ENCODE data around the gene GZMA.
"Not testable (repeated sequence)": the region's sequence is repeated elsewhere in the genome, so short reads cannot be mapped to it uniquely, and the experiment has no call there.

GZMA gene

DNA sequence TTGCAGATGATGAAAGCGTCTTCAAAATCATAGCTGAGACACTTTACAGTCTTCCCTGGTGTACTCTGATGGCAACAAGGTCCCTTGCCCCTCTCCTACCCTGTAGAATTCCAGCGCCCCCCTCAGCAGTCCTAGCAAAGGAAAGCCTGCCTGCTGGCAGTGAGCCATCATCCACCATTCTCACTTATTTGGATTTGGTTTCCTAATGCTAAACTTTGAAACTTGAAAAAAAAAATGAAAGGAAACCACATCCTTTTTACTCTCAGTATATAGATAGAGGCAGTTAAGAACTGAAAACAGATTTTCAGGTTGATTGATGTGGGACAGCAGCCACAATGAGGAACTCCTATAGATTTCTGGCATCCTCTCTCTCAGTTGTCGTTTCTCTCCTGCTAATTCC lies at the start of gene GZMA:
Gene GZMA (plus strand): TSS at position 299 of the 400 bp plus-strand sequence. CDS start 37 bp downstream, at position 336.
- H3K36me3 Mint-ChIP-seq = no peaks in the 10 kb centered on the region
- no peak for DNase-seq
- H3K27ac Mint-ChIP-seq = no peak within 1 kb of the TSS
- peak in 1 of 2 donors; percentile 58 for ATAC-seq (replicated peaks)
- no peak within 1 kb of the TSS for H3K4me3 Mint-ChIP-seq
- H3K9me3 Mint-ChIP-seq = peaks cover 0 to 8% of the 10 kb centered on the region in 2 donors
- H3K27me3 Mint-ChIP-seq = peaks cover 0 to 12% of the 10 kb centered on the region in 2 donors
- peaks cover 4 to 10% of the 10 kb centered on the region in 2 donors for H3K4me1 Mint-ChIP-seq

DNA sequence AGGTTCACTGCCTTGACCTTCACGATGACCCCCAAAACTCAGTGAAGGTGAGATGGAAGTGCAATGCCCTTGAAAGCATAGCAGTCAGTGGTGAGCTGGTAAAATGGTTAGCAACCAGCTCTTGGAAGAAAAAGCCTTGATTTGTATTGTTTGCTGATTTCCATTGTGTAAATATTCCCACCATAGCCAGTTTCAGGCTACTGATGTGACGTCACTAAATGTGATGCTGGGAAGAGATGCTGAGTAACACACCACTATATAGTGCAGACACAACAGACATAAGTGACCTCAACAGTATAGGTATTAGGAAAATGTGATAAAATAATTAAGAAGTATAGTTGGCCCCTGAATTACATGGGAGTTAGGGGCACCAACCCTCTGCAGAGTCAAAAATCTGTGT lies 47.3 kb upstream of the GZMA start:
- peaks cover 0 to 4% of the 10 kb centered on the region in 2 donors for H3K36me3 Mint-ChIP-seq
- H3K9me3 Mint-ChIP-seq = peaks cover 11 to 14% of the 10 kb centered on the region in 2 donors
- H3K4me3 Mint-ChIP-seq = no peak overlapping the region
- no peaks in the 10 kb centered on the region for H3K27me3 Mint-ChIP-seq
- DNase-seq (no peak), ATAC-seq (replicated peaks) (no peak)
- H3K4me1 Mint-ChIP-seq = no peaks in the 10 kb centered on the region
- no peak overlapping the region for H3K27ac Mint-ChIP-seq

DNA sequence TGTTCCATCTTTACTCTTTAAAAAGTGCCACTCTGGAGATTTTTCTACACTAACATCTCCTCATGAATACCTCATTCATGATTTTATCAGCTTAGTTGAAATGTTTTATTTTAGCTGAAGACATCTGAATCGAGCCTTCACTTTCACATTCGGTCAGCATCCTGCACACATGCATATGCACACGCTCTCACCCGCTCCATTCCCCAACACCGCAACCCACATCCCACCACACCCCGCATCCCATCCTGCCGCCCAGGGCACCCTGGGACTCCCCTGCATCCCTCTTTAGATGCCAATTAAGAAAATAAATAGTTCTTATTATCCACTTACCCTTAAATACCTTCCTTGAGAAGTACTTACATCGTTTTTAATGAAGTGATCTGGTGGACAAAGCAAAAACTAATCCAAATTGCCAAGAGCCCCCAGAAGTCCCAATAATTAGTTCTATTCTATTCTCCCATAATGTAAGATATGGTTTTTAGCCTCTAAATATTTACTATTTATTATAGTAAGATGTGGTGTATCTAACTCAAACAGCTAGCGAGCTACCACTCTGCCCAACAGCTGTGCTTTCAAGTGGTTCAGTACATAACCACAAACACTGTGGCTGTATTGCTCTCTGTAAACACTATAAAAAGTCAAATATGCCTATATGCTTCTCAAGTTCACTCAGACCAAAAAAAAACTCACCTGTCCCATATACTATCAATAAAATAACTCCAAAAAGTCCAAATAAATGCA lies 40.2 kb upstream of the GZMA start:
- H3K4me3 Mint-ChIP-seq = no peak overlapping the region
- no peaks in the 10 kb centered on the region for H3K9me3 Mint-ChIP-seq
- H3K36me3 Mint-ChIP-seq = no peaks in the 10 kb centered on the region
- no peak for ATAC-seq (replicated peaks)
- no peak for DNase-seq
- H3K27ac Mint-ChIP-seq = no peak overlapping the region
- peaks cover 0 to 6% of the 10 kb centered on the region in 2 donors for H3K27me3 Mint-ChIP-seq
- no peaks in the 10 kb centered on the region for H3K4me1 Mint-ChIP-seq

DNA sequence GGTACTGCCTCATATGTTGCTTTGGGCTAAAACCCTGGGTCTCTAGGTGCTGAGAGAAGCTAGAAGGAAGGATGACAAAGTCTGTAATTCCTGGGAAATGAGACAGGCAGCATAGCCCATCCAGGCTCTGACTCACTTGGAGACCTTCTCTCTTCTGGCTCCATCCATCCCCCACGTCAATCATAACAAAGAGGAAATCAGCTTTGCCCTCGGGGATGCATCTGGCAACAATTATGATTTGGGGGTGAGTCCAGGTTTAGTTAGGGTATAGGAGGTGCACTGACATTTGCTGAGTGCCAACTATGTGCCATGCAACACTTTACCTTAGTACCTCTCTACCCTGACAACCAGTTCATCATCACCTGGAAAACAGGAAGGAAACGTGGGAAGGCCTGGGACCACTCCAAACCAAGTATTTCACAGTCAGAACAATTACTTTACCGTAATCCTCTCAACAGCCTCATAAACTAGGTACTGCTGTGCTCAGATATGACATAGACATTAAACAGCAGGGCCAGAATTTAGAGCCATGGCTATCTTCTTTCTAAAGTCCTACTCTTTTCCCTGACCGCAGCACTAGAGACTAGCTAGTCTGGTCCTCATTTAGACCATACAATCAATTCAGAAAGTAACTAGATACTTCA lies 39.1 kb upstream of the GZMA start:
- no peak overlapping the region for H3K27ac Mint-ChIP-seq
- no peaks in the 10 kb centered on the region for H3K36me3 Mint-ChIP-seq
- H3K4me1 Mint-ChIP-seq = no peaks in the 10 kb centered on the region
- no peak for ATAC-seq (replicated peaks)
- H3K27me3 Mint-ChIP-seq = peaks cover 0 to 6% of the 10 kb centered on the region in 2 donors
- no peaks in the 10 kb centered on the region for H3K9me3 Mint-ChIP-seq
- DNase-seq = no peak
- no peak overlapping the region for H3K4me3 Mint-ChIP-seq

DNA sequence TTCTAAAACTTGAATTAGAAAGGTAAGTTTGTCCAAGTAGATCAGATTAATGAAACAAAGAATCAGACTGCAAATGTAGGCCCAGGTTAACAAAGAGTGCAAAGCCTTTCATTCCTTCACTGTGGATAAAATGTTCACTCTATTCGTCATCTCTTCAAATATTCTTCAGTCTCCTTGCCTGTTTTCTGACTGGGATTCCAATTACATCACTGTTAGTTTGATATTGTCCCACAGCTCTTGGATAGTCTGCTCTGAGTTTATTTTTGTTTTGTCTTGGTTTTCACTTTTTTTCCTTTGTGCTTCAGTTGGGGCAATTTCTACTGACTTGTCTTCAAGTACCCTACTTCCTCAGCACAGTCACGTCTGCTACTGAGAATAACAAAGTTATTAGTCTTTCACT lies 38.5 kb upstream of the GZMA start:
- Mint-ChIP-seq H3K4me3 (no peak overlapping the region), H3K27me3 (peaks cover 0 to 6% of the 10 kb centered on the region in 2 donors), H3K9me3 (no peaks in the 10 kb centered on the region), H3K36me3 (no peaks in the 10 kb centered on the region), H3K27ac (no peak overlapping the region), H3K4me1 (no peaks in the 10 kb centered on the region)
- DNase-seq = no peak
- ATAC-seq (replicated peaks) = no peak

DNA sequence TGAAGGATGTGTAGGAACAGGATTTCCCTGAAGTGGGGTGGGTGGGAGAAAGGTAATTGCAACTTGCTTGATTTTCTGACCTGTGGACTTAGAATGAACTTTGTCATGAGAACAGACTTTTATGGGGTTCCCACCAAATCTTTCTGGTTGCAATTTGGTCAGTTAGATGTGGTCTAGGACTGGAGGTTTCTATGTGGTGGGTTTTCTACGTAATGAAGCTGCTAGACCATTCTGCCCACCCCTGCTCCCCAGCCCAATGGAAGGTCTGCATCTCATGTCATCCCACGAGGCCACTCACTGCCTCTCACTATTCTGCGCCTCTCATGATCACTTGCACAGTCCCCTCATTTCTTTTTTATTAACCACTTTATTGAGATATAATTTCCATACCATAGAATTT lies 37.9 kb upstream of the GZMA start:
- H3K9me3 Mint-ChIP-seq = no peaks in the 10 kb centered on the region
- H3K4me3 Mint-ChIP-seq = no peak overlapping the region
- ATAC-seq (replicated peaks) = no peak
- H3K36me3 Mint-ChIP-seq = no peaks in the 10 kb centered on the region
- DNase-seq = no peak
- H3K27ac Mint-ChIP-seq = no peak overlapping the region
- H3K27me3 Mint-ChIP-seq = peaks cover 0 to 6% of the 10 kb centered on the region in 2 donors
- H3K4me1 Mint-ChIP-seq = no peaks in the 10 kb centered on the region

DNA sequence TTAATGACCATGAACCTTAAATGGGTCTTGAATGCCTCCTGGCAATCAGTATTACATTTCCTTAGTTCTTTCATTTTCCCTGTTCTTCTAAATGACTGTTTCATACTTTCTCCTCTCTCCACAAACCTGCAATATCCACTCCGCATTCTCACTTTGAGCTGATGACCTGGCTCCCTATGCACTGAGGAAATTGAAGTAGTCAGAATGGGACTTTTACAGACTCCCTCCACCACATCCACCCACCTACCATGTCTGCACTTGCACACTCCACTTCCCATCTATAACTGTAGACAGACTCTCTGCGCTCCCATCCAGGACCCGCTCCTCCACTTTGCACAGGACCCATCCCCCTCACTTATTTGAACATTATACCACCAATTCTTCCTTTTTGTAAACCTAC lies 36.2 kb upstream of the GZMA start:
- Mint-ChIP-seq H3K4me3 (no peak overlapping the region), H3K27ac (no peak overlapping the region), H3K4me1 (no peaks in the 10 kb centered on the region), H3K36me3 (no peaks in the 10 kb centered on the region), H3K27me3 (peaks cover 0 to 10% of the 10 kb centered on the region in 2 donors), H3K9me3 (no peaks in the 10 kb centered on the region)
- DNase-seq (no peak), ATAC-seq (replicated peaks) (no peak)

DNA sequence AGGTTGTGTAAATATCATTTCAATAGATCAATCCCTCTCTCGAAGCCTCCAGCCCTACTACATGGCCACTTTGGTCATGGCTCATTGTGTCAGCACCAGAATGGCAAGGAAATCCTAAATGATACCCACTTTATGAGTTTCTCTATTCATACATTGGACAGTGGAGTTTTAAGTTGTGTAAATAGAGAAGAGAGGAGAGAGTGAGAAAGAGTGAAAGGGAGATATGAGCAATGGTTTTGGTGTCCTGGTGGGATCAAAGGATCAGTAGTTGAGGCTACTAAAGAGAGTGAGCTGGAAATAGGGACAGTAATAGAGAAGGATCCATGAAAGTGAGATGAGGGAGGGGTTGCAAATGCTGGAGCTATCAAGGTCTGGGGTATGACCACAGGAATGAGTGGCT lies 31.5 kb upstream of the GZMA start:
- ATAC-seq (replicated peaks) = no peak
- no peaks in the 10 kb centered on the region for H3K36me3 Mint-ChIP-seq
- no peak overlapping the region for H3K27ac Mint-ChIP-seq
- no peak overlapping the region for H3K4me3 Mint-ChIP-seq
- H3K27me3 Mint-ChIP-seq = peaks cover 0 to 10% of the 10 kb centered on the region in 2 donors
- no peaks in the 10 kb centered on the region for H3K9me3 Mint-ChIP-seq
- DNase-seq = no peak
- no peaks in the 10 kb centered on the region for H3K4me1 Mint-ChIP-seq

DNA sequence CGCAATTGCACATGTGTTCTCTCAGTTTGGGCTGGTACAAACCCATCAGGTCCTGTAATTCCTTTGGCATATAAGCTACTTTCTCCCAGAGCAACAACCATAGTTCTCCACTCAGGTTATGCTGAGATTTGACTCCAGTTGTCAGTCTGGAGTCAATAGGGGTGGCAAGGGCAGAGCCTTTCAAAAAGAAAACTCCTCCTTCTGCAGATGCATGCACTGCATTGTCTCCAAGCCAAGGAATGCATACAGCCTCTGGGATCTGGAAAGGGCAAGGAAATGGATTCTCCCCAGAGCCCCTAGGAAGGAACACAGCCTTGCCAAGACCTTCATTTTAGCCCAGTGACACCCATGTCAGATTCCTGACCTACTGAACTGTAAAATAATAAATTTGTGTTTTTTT lies 31.0 kb upstream of the GZMA start:
- Mint-ChIP-seq H3K4me3 (no peak overlapping the region), H3K4me1 (no peaks in the 10 kb centered on the region), H3K27me3 (peaks cover 0 to 9% of the 10 kb centered on the region in 2 donors), H3K36me3 (no peaks in the 10 kb centered on the region), H3K9me3 (no peaks in the 10 kb centered on the region), H3K27ac (no peak overlapping the region)
- no peak for DNase-seq
- no peak for ATAC-seq (replicated peaks)

DNA sequence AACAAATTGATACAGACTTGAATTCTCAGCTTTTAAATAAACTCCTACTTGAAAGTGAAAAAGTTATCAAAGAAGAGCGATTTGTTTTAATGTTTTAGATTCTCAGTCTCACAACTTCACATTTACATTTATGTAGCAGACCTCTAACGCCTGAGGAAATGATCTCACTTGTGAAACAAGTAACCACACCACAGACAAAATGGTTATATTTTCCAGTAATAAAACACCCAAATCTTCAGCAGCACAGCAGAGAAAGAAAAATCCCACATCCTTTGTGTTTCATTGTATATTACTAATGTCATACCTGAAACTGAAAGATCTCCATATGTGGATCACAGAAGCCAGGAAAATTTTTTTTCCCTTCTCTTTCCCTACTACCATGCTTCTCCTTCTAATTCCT lies 29.8 kb upstream of the GZMA start:
- H3K27ac Mint-ChIP-seq = no peak overlapping the region
- no peaks in the 10 kb centered on the region for H3K9me3 Mint-ChIP-seq
- H3K4me3 Mint-ChIP-seq = no peak overlapping the region
- peaks cover 0 to 4% of the 10 kb centered on the region in 2 donors for H3K27me3 Mint-ChIP-seq
- no peaks in the 10 kb centered on the region for H3K36me3 Mint-ChIP-seq
- DNase-seq (no peak), ATAC-seq (replicated peaks) (no peak)
- no peaks in the 10 kb centered on the region for H3K4me1 Mint-ChIP-seq

DNA sequence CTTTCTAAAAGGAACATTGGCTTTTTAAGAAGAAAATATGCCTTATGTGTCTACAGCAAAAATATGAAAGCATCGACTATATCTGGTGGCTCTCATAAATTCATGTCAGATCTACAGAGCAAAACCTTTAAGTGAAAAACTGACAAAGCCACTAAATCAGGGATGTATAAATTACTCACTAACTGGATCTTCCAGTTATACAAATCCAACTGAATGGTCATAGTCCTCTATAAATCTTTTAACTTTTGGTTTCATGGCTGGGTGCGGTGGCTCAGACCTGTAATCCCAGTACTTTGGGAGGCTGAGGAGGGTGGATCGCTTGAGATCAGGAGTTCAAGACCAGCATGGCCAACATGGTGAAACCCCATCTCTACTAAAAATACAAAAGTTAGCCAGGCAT lies 29.2 kb upstream of the GZMA start:
- H3K27ac Mint-ChIP-seq = no peak overlapping the region
- ATAC-seq (replicated peaks) (no peak), DNase-seq (no peak)
- H3K4me3 Mint-ChIP-seq = no peak overlapping the region
- H3K4me1 Mint-ChIP-seq = no peaks in the 10 kb centered on the region
- no peaks in the 10 kb centered on the region for H3K9me3 Mint-ChIP-seq
- H3K36me3 Mint-ChIP-seq = no peaks in the 10 kb centered on the region
- H3K27me3 Mint-ChIP-seq = peaks cover 0 to 4% of the 10 kb centered on the region in 2 donors

DNA sequence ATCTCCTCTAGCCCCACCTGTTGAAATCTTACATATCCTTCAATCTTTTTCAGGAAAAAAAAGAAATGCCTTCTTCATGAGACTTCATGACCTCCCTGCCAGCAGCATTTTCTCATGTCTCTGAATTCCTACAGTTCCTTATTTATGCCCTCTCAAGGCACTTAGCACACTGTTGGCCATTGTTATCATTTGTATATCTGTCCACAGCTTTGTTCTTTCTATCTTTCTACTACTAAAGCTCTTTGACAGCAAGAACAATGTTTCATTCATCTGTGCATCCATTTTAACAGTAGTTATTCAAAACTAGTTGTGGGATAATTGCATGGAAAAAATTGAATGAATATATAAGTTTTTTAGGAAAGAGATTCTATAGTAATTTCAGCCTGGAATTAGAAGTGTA lies 20.9 kb upstream of the GZMA start:
- DNase-seq (no peak), ATAC-seq (replicated peaks) (no peak)
- Mint-ChIP-seq H3K27ac (no peak overlapping the region), H3K36me3 (peaks cover 3 to 7% of the 10 kb centered on the region in 2 donors), H3K27me3 (no peaks in the 10 kb centered on the region), H3K9me3 (peaks cover 15 to 17% of the 10 kb centered on the region in 2 donors), H3K4me3 (no peak overlapping the region), H3K4me1 (no peaks in the 10 kb centered on the region)

DNA sequence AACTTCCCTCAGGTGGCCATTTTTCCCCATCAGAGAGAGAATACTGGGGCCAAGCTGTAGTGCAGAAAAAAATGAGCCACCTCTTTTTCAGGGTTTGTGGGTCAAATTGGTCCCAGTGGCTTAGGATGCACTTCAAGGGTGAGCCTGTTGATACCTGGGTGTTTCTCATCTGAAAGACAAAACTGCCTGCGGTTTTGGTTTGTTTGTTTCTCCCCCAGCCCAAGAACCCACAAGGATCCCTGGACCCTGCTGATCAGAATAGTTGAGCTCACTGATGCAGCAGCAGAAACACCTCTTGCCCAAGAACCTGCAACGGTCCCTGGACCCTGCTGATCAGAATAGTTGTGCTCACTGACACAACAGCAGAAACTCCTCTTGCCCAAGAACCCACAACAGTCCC lies 13.1 kb upstream of the GZMA start:
- not testable (repeated sequence) for H3K27ac Mint-ChIP-seq; H3K9me3 Mint-ChIP-seq; H3K4me3 Mint-ChIP-seq; H3K36me3 Mint-ChIP-seq; H3K27me3 Mint-ChIP-seq; H3K4me1 Mint-ChIP-seq; DNase-seq; ATAC-seq (replicated peaks)

DNA sequence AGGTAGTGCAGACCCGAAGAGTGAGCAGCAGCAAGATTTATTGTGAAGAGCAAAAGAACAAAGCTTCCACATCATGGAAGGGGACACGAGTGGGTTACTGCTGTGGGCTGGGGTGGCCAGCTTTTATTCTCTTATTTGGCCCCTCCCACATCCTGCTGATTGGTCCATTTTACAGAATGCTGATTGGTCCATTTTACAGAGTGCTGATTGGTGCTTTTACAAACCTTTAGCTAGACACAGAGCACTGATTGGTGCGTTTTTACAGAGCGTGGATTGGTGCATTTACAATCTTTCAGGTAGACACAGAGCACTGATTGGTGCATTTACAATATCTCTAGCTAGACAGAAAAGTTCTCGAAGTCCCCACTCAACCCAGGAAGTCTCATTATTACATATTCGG lies 11.4 kb upstream of the GZMA start:
- H3K4me3 Mint-ChIP-seq; H3K36me3 Mint-ChIP-seq; H3K27ac Mint-ChIP-seq; H3K4me1 Mint-ChIP-seq; ATAC-seq (replicated peaks); H3K9me3 Mint-ChIP-seq; DNase-seq; H3K27me3 Mint-ChIP-seq: not testable (repeated sequence)

DNA sequence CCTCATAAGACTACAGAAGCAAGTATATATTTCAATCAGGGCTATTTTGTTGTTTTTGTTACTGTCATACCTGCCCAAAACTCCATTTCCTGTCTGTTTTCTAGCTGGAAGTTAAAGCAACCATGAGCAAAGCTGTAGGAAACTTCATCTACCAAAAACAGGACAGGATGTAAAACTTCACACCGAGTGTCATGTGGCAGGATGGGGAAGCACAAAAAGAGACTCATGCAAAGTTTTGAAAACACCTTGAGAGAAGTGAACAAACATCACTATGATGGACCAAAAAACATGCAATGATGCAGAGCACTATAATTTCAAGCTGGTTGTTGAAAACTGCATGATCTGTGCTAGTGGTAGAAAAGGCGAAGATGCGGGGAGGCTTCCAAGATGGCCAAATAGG lies 6.3 kb upstream of the GZMA start:
- Mint-ChIP-seq H3K4me1 (peaks cover 0 to 4% of the 10 kb centered on the region in 2 donors), H3K27ac (no peak overlapping the region), H3K27me3 (no peaks in the 10 kb centered on the region), H3K9me3 (peaks cover 0 to 8% of the 10 kb centered on the region in 2 donors), H3K4me3 (no peak overlapping the region), H3K36me3 (no peaks in the 10 kb centered on the region)
- DNase-seq (no peak), ATAC-seq (replicated peaks) (no peak)

Data from stimulated activated naive B cell treated with anti-CD40 and anti-IgM and Interleukin-4, amounts not matched to agents 10 μg/mL and 1 μg/mL and 100 μg/mL, for 72 hours (primary cell).